Right lobe of liver (tissue), 6 donors: ENCODE data around the gene TMEM53. TPM values are rescaled to one million over a fixed set of nuclear protein-coding genes. Genes with fewer than 3 reads are reported as not detected.

Experiments
- ATAC-seq, 4 donors: fragments of 200-7000 bp; cut with Tn5 transposase; one replicate each; pipeline ENCODE4 v1.9.1; 2020; ENCODE audit warnings: mild to moderate bottlenecking in 4 of 4, moderate library complexity in 4 of 4
- DNase-seq, 3 donors: peaks; one replicate each; pipeline ENCODE4 v3.0.0-alpha.2; 2020
- H3K27ac ChIP-seq, 3 donors: fragments of 200-600 bp; one replicate each; pipeline ENCODE4 v1.8.0; 2022
- H3K27me3 ChIP-seq, 2 donors: fragments of 200-600 bp; one replicate each; pipeline ENCODE4 v1.8.0; 2022
- H3K36me3 ChIP-seq, 4 donors: fragments of 200-600 bp; sonication (generic) in 1 of 4; one replicate each; pipeline versions ENCODE4 v1.5.1 to v1.8.0; 2017 to 2022; ENCODE audit warnings: control low read depth in 1 of 4
- H3K4me1 ChIP-seq, 4 donors: fragments of 200-600 bp; sonication (generic) in 1 of 4; one replicate each; pipeline versions ENCODE4 v1.5.1 to v1.8.0; 2017 to 2022; ENCODE audit warnings: control low read depth in 1 of 4
- H3K4me3 ChIP-seq, 3 donors: fragments of 200-600 bp; one replicate each; pipeline ENCODE4 v1.8.0; 2022
- H3K9me3 ChIP-seq, 4 donors: fragments of 200-600 bp; sonication (generic) in 1 of 4; one replicate each; pipeline versions ENCODE4 v1.5.1 to v1.8.0; 2017 to 2022; ENCODE audit warnings: control low read depth in 1 of 4
- CTCF ChIP-seq, 4 donors: fragments of 200-600 bp in 3 of 4; fragments of 450-650 bp in 1 of 4; IDR thresholded peaks; one replicate each; pipeline versions ENCODE4 v1.5.1 to v1.8.0; 2016 to 2022; ENCODE audit warnings: antibody characterized with exemption in 4 of 4, mild to moderate bottlenecking in 2 of 4
- POLR2A ChIP-seq: fragments of 450-650 bp; IDR thresholded peaks from one replicate; pipeline ENCODE4 v1.6.1; 2017; ENCODE audit warnings: antibody characterized with exemption, mild to moderate bottlenecking
- WGBS: methylation state at CpG from one replicate; pipeline ENCODE4 v1.1.6; 2018; ENCODE audit warnings: low coverage, low lambda C conversion rate; ENCODE audit not compliant: insufficient coverage; ENCODE audit errors: missing lambda C conversion rate; 5-methylcytosine and 5-hydroxymethylcytosine counted together
- intact Hi-C, 2 donors: fragments of 100-400 bp; cut with DNase I; formaldehyde crosslinking; loops; one replicate each; pipeline versions ENCODE4 v1.11.2 to v1.14.1; 2022
- total RNA-seq, 6 experiments: library from RNA; depleted of rRNA in 2 of 6; stranded (reverse); fragments of >200 nt in 2 of 6; fragmentation: NEBNext Ultra II Directional in 3 of 6; extraction: Animal tissue kit (Norgen Biotek cat#: 25700) in 3 of 6; gene quantifications; one replicate each; pipeline versions ENCODE4 v1.1.0 to v1.2.4, GENCODE V29; 2016 to 2023
- donor health status: DM: no; HTN: yes; CAD: no.
- donor health status: DM: no; HTN: no; CAD: no.
- donor health status: DM: no; HTN: no; CAD: no.
- donor health status: DM: no; HTN: yes; CAD: no.
- donor health status: DM: no; HTN: yes; CAD: no.

Gene TMEM53
- total RNA-seq, 6 experiments from 2014 or later: 15.8 to 31.0 (median 24.5) TPM

GRCh38 chr1:44628962-44629756 is 45.1 kb downstream of the TMEM53 start:
- DNase-seq: no peak
- Histone ChIP-seq H3K4me3 (no peak overlapping the region), H3K27ac (no peak overlapping the region), H3K27me3 (no peaks in the 10 kb centered on the region), H3K4me1 (peaks cover 0 to 17% (median 4%) of the 10 kb centered on the region in 4 donors), H3K9me3 (no peaks in the 10 kb centered on the region), H3K36me3 (no peaks in the 10 kb centered on the region)
- intact Hi-C loops: no loop called here
- WGBS: 75% methylated on average over 4 of the region's 5 CpGs
- TF ChIP-seq CTCF (IDR thresholded peaks at IDR 0.05): no peak
- TF ChIP-seq POLR2A: no peak
- no peak for ATAC-seq

GRCh38 chr1:44625348-44625747 is 48.9 kb downstream of the TMEM53 start:
- no peak overlapping the region for H3K27ac ChIP-seq
- TF ChIP-seq POLR2A (no peak), CTCF (IDR thresholded peaks at IDR 0.05) (no peak)
- WGBS: 93% methylated on average over 2 of the region's 7 CpGs
- intact Hi-C loops: no loop called here
- no peaks in the 10 kb centered on the region for H3K36me3 ChIP-seq
- DNase-seq (no peak), ATAC-seq (no peak)
- H3K4me1 ChIP-seq: no peaks in the 10 kb centered on the region
- no peak overlapping the region for H3K4me3 ChIP-seq
- no peaks in the 10 kb centered on the region for H3K9me3 ChIP-seq
- H3K27me3 ChIP-seq: no peaks in the 10 kb centered on the region

DNA sequence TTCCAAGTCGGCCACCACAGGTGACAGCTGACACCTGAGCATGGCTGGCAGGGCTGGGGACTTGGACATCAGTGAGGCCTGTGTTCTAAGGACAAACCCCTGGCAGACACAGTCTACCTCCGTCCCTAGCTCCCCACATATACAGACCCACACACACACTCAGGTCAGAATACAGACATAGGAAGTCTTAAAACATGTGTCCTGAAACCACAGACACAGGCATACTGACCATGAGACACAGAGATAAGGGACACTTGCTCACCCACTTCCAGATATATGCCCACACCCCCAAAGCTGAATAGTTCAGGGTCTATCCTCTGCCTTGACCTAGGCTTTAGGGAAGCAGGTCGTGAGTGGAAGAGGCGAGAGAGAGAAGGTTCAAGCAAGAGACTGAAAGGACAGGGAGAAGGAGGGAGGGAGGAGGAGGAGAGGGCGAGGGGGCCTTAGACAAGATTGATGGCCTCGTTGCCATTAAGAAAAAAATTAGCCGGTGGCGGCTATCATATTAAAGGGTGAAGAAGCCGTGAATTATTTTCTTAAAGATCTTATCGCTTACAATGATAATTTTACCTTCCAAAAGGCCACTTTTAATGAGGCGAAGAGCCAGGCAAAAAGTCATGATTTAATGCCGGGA is 49.9 kb downstream of the TMEM53 start:
- Histone ChIP-seq H3K4me1 (no peaks in the 10 kb centered on the region), H3K27ac (no peak overlapping the region), H3K4me3 (no peak overlapping the region), H3K9me3 (no peaks in the 10 kb centered on the region), H3K36me3 (no peaks in the 10 kb centered on the region), H3K27me3 (no peaks in the 10 kb centered on the region)
- WGBS: 69% methylated on average over 11 of the region's 12 CpGs
- intact Hi-C loops: no loop called here
- no peak for ATAC-seq
- TF ChIP-seq POLR2A: no peak
- no peak for TF ChIP-seq CTCF (IDR thresholded peaks at IDR 0.05)
- DNase-seq: no peak

- TF ChIP-seq CTCF (IDR thresholded peaks at IDR 0.05) (no peak), POLR2A (no peak)
- 92% methylated on average over 14 of the region's 15 CpGs for WGBS
Observed at GRCh38 chr1:44621841-44622286, 52.4 kb downstream of the TMEM53 start.

More at GRCh38 chr1:44621841-44622286, 52.4 kb downstream of the TMEM53 start:
- Histone ChIP-seq H3K9me3 (no peaks in the 10 kb centered on the region), H3K36me3 (no peaks in the 10 kb centered on the region), H3K4me1 (peaks cover 0 to 7% (median 0%) of the 10 kb centered on the region in 4 donors), H3K4me3 (no peak overlapping the region), H3K27ac (no peak overlapping the region), H3K27me3 (no peaks in the 10 kb centered on the region)
- intact Hi-C loops: no loop called here
- ATAC-seq (no peak), DNase-seq (no peak)
